Islet precursor cell (in vitro differentiated cells): ENCODE measurements around the gene MINDY1.

Experiments
- DNase-seq: peaks from one replicate; pipeline ENCODE4 v3.0.0-alpha.2; 2018

Gene MINDY1

DNA sequence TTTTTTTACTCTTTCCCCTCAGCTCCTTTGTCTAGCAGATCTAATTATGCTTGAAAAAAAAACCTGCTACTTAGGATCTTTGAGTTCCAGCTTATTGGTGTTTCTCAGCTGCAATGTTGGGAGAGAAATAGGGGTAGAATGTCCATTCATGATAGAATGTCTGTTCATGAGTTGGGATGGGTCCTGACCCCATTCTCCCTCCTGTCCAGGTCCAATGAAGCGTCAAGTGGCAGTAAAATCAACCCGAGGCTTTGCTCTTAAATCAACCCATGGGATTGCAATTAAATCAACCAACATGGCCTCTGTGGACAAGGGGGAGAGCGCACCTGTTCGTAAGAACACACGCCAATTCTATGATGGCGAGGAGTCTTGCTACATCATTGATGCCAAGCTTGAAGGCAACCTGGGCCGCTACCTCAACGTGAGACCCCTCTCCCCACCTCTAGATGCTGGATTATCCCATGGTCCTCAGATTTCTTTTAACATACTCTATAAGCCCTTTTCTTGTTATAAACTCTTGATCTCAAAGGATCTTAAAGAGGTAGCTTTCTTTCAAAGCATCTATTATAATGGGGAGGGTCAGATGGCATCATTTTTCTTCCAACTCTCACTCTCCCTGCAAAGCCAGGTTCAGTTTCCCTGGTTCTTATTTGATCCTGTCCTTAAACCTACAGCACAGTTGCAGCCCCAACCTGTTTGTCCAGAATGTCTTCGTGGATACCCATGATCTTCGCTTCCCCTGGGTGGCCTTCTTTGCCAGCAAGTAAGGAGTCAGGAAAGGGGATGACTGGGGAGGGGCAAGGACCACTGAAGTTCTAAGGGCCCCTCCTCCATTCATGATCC, 43.2 kb downstream of the MINDY1 start:
- DNase-seq, result no peak

DNA sequence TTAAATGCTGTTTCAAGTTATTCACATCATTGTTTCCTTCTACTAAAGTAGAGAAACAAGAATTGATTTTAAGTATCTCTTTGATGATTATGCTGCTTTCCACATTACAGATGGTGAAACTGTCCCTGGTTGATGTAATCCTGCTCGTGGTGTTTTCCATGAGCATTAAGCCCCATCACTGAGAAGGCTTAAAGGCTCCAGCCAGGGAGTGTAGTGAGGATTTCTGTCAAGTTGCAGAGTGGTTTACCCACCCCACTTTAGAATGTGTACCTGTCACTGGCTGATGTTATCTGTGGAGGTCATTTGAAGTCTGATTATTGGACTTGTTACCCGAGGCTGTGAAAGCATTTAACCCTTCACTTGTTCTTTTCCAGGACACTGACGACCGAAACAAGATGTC, 44.9 kb downstream of the MINDY1 start:
- no peak for DNase-seq

DNA sequence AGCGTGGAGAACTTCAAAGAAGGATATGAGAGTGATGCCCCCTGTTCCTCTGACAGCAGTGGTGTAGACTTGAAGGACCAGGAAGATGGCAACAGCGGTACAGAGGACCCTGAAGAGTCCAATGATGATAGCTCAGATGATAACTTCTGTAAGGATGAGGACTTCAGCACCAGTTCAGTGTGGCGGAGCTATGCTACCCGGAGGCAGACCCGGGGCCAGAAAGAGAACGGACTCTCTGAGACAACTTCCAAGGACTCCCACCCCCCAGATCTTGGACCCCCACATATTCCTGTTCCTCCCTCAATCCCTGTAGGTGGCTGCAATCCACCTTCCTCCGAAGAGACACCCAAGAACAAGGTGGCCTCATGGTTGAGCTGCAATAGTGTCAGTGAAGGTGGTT, 46.1 kb downstream of the MINDY1 start:
- DNase-seq, result no peak

DNA sequence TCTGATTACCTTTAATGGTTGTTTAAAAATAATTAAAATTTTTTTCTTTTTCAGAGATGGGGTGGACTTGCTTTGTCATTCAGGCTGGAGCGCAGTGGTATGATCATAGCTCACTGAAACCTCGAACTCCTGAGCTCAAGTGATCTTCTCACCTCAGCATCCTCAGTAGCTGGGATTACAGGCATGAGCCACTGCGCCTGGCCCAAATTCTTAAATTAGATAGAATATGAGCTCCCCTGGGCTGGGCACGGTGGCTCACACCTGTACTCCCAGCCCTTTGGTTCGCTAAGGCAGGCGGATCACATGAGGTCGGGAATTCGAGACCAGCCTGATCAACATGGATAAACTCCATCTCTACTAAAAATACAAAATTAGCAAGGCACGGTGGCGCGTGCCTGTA, 49.0 kb downstream of the MINDY1 start:
- DNase-seq, result no peak

DNA sequence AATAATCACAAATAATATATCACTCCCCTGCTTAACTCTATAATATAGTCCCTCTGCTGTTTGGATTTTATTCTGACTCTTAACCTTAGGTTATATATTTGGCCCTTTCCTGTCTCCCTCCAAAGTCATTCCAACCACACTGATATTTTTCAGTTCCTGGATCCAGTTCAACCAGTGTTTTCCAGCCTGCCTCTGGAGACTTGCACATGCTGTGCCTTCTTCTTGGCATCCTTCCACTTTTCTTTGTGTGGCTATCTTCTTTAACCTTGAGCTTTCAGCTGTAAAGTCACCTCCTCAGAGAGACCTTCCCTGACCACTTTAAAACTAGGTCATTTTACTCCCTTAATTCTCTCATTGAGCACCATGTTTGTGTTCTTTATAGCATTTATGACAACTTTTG, 51.4 kb downstream of the MINDY1 start:
- DNase-seq, result no peak

DNA sequence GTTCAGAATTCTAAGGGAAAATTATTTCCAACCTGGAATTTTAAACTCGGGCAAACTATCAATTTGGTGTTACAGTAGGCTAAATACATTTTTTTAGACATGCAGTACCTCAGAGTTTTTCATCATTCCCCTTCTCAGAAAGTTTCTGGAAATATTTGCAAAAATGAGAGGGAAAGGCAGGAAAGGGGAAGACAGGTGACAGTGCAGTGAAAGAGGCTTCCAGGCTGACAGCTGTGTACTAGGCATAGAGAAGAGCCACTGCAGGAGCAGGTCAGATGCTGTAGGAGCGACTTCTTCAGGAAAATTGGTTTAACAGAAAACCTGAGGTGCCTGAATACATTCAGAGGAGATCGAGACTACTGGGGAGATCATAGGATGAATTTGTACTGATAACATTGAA, 52.0 kb downstream of the MINDY1 start:
- DNase-seq, result no peak
